Suppressor macrophage treated with lipopolysaccharide for 1 hour (primary cell): Measurements from ENCODE around the gene TIMM13.
"Not testable (repeated sequence)": the region's sequence is repeated elsewhere in the genome, so short reads cannot be mapped to it uniquely, and the experiment has no call there.

ENCODE experiments used
- DNase-seq, 3 donors: peaks; one replicate each; pipeline ENCODE4 v3.0.0-alpha.2; 2020 to 2022

TIMM13 gene

GRCh38 chr19:2429917-2430535, 2.6 kb upstream of the TIMM13 start:
- DNase-seq: no peak

DNA sequence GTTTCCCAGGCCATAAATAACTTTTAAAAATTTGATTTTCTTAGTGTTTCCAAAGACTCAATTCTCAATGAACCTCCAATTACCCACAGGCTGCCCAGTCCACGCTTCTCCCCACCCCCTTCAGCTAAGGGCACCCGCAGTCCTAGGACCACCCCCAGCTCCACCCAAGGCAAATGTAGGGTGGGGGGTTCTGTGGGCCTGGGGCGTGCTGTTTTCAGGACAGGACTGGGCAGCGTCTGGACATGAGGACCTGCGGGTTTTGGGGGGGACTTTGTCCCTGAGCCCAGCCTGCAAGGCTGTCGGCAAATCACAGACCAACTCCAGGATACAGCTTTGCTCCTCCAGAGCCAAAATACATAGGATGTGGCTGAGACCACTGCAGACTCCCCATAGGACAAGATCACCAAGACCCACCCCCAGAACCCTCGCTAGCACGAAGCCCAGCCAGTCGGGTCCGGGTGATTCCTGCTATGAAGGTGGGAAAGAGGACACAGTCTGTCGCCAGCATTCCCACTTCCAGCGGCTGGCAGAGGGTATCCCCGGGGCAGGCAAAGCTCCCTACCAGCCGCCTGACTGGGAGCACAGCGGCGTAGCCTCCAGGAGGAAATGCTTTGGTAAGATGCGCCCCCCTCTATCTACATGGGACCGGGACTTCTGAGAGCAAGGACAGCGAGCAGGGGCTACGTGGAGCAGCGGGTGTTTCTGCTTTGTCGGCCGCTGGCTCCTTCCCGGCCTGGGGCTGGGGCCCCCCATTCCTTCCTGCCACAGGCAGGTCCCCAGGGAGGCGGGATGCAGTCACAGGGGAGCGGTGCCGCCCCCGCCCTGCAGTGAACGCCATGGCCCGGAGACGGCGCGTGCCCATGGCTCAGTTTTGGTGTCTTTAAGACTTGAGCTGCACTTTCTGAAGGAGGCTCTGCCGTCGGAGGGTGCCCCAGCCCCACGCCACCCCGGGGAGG, 1.6 kb upstream of the TIMM13 start:
- DNase-seq: no peak

DNA sequence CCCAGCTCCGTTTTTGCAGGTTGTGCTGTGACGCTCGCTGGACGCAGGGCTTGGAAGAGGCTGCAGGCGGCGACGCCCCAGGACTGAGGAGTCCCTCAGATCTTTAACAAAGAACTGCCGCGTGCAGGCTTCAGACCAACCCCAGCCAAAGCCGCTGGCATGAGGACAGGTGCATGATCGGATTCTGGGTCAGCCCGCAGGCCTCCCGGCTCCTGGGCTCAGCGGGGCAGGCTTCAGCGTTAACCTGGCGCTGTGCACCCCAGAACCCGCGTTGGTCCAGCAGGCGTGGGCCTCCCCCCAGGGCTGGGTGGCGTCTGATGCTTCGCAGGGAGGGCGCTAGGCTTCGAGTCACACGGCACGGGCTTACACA, 920 bp upstream of the TIMM13 start:
- no peak for DNase-seq

DNA sequence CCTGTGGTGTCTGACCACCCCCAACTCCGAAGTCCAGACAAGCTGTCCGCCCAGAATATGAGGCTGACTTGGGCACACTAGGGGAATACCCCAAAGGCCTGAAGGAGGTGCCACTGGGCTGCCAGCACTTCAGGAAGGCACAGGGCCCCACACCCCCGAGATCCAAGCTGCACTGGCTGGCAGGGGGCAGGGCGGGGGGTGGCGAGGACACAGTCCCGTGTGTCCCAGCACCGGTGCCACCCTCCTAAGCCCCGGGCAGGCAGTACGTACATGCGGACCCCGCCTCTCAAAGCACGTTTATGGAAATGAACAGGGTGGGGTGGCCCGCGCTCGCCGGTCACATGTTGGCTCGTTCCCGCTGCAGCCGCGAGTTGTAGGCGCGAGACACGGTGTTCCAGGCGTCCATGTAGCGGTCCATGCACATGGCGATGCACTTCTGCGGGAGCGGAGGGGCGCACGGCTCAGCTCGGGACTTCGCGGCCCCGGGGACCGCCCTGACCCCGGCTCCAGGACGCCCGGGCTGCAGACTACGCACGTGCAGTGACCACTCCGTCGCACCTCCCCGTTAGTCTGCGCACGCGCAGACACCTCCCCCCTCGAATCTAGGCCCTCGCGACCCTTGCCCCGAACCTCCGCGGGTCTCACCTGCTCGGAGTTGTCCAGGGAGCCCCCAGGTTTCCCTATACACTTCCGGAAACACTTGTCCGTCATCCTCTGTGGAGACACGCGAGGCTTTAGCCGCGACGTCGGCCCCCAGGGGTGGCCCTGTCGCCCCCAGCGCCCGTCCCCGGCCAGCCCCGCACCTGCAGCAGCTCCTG, 566 bp downstream of the TIMM13 start:
- DNase-seq: peak; percentile 25 to 48 (median 29)

DNA sequence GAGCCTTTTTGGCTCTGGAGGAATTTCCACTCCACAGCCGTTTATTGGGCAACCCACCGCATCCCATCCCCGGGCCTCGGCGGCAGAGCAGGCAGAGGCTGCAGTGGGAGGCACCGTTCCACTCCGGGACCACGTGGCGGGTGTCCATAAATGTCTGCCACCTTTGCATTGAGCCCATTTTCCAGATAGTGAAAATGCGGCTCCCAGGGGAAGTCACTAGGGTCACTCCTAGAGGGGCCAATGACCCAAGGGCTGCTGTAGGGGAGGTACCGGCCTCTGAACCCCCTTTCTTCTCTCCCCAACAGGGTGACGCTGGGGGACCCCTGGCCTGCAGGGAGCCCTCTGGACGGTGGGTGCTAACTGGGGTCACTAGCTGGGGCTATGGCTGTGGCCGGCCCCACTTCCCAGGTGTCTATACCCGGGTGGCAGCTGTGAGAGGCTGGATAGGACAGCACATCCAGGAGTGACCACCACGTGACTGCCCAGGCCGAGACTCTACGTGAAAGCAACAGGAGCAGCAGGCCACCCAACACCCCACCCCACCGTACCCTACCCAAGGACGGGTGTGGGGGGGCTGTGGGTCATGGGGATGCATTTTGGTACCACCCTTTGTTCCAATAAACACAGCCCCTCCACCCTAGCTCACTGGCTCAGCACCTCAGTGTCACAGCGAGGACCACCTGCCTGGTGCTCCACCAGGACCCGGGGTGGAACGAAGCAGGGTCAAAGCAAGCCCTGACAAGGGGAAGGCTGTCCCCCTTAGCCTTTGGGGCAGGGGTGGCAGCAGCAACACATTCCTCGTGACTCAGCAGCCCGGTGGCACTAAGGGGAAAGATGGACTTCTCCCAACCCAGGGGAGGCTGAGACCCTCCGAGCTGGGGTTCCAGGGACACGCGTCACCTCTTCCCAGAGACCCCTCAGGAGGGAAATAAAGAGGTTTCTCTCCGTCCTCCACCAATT, 1.5 kb downstream of the TIMM13 start:
- DNase-seq: no peak

DNA sequence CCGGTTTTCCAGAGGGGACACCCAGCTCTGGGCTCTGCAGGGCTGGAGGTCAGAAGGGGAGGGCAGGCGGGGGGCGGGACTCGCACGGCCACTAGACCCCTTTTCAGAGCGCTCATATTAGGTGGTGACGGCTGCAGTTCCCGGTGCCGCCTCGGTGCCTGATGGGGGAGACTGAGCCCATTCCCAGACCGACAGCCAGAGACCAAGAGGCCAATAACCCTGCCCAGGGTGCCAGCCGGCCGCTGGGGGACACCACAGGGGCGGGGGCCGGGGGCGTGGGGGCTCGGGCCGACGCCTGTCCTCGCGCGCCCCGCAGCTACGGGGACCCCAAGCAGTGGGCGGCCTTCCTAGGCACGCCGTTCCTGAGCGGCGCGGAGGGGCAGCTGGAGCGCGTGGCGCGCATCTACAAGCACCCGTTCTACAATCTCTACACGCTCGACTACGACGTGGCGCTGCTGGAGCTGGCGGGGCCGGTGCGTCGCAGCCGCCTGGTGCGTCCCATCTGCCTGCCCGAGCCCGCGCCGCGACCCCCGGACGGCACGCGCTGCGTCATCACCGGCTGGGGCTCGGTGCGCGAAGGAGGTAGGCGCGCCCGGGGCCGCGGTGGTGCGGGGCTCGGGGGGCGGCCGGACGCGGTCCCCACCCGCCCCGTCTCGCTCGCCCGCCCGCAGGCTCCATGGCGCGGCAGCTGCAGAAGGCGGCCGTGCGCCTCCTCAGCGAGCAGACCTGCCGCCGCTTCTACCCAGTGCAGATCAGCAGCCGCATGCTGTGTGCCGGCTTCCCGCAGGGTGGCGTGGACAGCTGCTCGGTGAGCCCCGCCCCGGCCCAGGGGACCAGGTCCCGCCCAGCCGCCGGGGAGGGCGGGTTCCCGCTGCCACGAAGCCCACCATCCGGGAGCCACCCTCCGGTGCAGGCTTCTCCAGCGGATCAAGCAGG, 2.4 kb downstream of the TIMM13 start:
- DNase-seq: no peak

DNA sequence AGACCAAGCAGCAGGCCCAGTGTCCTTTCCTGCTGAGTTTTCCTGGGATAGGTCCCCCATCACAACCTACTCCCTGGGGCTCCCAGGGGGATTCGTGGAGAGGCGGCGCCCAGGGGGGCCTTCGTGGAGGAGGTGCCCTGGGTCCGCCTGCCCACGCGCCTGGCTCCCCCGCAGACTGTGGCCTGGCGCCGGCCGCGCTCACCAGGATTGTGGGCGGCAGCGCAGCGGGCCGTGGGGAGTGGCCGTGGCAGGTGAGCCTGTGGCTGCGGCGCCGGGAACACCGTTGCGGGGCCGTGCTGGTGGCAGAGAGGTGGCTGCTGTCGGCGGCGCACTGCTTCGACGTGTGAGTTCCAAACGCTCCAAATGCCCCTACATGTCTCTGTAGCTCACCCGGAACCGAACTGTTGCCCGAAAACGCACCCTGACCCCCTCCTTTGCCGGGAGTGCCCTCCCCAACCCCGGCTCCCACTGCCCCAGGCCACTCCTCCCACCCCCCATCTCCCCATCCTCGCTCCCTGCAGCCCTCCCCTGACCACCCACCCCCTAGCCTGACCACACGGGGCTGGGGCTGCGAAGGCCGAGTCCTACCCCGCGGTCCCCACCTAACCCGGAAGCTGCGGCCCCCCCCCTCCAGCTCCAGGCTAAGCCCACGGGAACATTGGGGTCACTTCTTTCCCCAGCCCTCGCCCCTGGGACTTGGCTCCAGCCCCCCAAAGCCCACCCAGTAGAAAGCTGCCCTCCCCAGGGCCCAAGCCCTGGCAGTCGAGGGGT, 3.3 kb downstream of the TIMM13 start:
- DNase-seq: no peak

- DNase-seq: no peak
Measured at GRCh38 chr19:2423071-2423914, 4.1 kb downstream of the TIMM13 start.

- no peak for DNase-seq
Measured at GRCh38 chr19:2421581-2422306, 5.6 kb downstream of the TIMM13 start.

DNA sequence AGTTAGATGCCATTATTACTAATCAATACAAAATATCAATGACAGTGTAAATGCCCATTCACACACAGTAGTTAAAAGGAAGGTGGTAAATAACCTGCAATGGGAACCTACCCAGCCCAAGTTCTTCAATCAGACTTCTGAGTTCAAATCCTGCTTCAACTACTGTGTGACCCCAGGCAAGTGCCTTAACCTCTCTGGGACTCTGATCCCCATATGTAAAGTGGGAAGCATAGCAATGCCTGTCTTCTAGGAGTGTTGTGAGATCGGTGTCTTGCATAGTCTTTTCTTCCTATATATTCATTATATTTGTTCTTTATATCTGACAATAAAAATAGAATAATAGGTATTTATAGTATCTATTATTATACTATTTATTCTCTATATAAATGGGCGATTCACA, 6.9 kb downstream of the TIMM13 start:
- DNase-seq: no peak

GRCh38 chr19:2419754-2420153, 7.6 kb downstream of the TIMM13 start:
- no peak for DNase-seq

DNA sequence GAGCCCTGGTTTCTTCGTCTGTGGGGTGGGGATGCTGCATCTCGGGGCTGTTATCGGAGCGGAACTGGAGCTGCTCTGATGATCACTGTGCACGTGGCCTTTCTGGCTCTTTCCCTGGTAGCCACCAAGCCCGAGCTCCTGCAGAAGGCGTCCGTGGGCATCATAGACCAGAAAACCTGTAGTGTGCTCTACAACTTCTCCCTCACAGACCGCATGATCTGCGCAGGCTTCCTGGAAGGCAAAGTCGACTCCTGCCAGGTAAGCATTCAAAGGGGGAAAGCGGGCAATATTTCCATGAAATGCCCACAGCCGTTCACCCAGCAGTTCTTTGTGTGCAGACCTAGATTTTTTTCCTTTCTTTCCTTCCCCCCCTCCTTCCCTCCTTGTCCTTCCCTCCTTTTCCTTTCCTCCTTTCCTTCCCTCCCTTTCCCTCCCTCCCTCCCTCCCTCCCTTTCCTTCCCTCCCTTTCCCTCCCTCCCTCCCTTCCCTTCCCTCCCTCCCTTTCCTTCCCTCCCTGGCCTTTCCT, 9.4 kb downstream of the TIMM13 start:
- DNase-seq: no peak

- DNase-seq: not testable (repeated sequence)
Measured at GRCh38 chr19:2417436-2417835, 9.9 kb downstream of the TIMM13 start.

GRCh38 chr19:2416321-2417097, 10.9 kb downstream of the TIMM13 start:
- peak; percentile 45 to 46 (median 45) for DNase-seq

DNA sequence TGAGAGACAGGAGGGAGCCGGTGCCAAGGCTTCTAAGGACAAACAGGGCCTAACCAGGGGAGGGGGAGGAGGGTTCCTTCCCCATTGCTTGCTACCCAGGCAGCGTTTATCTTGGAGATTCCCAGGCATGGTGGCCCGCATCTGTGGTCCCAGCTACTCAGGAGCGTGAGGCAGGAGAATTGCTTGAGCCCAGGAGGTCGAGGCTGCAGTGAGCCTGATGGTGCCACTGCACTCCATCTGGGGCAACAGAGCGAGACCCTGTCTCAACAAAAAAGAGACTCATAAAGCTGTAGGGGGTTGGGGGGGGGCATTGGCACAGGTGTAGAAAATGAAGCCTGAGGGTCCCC, 11.4 kb downstream of the TIMM13 start:
- DNase-seq: no peak

GRCh38 chr19:2415281-2415972, 12.0 kb downstream of the TIMM13 start:
- DNase-seq: no peak

DNA sequence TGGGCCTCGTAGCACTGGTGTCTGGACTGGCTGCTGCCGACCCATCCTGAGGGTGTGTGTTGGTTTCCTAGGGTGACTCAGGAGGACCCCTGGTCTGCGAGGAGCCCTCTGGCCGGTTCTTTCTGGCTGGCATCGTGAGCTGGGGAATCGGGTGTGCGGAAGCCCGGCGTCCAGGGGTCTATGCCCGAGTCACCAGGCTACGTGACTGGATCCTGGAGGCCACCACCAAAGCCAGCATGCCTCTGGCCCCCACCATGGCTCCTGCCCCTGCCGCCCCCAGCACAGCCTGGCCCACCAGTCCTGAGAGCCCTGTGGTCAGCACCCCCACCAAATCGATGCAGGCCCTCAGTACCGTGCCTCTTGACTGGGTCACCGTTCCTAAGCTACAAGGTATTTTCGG, 13.8 kb downstream of the TIMM13 start:
- DNase-seq: no peak
